ENCODE results near the gene OR4D6. TPM values are rescaled to one million over a fixed set of nuclear protein-coding genes. Genes with fewer than 3 reads are reported as not detected.
A peak's percentile ranks its signal among the peaks of the same experiment; 100 is the strongest.

OR4D6 gene
- polyA plus RNA-seq, 1 donor from 2014 or later, result not detected

- no peaks in the 10 kb centered on the region for H3F3A ChIP-seq (ENCODE audit: insufficient read depth, low read length, poor library complexity, severe bottlenecking)
- no peak overlapping the region for H3K4me2 ChIP-seq (ENCODE audit: low read length)
- H3K9me3 ChIP-seq (ENCODE audit: low read length), result no peaks in the 10 kb centered on the region
- no peak overlapping the region for H2AFZ ChIP-seq (ENCODE audit: low read depth, low read length)
- H3K79me2 ChIP-seq (replicated peaks; ENCODE audit: insufficient read depth, low read length), result no peaks in the 10 kb centered on the region
- H3K27ac ChIP-seq (ENCODE audit: low read length), result no peak overlapping the region
- no peaks in the 10 kb centered on the region for H3K9me2 ChIP-seq (ENCODE audit: insufficient read depth, low read length)
- H4K20me1 ChIP-seq (ENCODE audit: insufficient read depth), result no peaks in the 10 kb centered on the region
- H3K9ac ChIP-seq (ENCODE audit: low read length), result no peak overlapping the region
- no peaks in the 10 kb centered on the region for H3K36me3 ChIP-seq (ENCODE audit: insufficient read depth, low read length)
- no peak for TF ChIP-seq TAF1 (IDR thresholded peaks at IDR 0.05; ENCODE audit: low read depth)
- no peak for TF ChIP-seq SMC3 (conservative IDR thresholded peaks at IDR 0.05; ENCODE audit: poor library complexity)
- no peak for TF ChIP-seq RAD21 (conservative IDR thresholded peaks at IDR 0.05)
- TF ChIP-seq POLR2AphosphoS5 (IDR thresholded peaks at IDR 0.05), result no peak
- TF ChIP-seq EZH2 (IDR thresholded peaks at IDR 0.05; ENCODE audit: borderline replicate concordance, insufficient read depth, low read length, poor library complexity, severe bottlenecking), result no peak
- TF ChIP-seq, protein P1, sequence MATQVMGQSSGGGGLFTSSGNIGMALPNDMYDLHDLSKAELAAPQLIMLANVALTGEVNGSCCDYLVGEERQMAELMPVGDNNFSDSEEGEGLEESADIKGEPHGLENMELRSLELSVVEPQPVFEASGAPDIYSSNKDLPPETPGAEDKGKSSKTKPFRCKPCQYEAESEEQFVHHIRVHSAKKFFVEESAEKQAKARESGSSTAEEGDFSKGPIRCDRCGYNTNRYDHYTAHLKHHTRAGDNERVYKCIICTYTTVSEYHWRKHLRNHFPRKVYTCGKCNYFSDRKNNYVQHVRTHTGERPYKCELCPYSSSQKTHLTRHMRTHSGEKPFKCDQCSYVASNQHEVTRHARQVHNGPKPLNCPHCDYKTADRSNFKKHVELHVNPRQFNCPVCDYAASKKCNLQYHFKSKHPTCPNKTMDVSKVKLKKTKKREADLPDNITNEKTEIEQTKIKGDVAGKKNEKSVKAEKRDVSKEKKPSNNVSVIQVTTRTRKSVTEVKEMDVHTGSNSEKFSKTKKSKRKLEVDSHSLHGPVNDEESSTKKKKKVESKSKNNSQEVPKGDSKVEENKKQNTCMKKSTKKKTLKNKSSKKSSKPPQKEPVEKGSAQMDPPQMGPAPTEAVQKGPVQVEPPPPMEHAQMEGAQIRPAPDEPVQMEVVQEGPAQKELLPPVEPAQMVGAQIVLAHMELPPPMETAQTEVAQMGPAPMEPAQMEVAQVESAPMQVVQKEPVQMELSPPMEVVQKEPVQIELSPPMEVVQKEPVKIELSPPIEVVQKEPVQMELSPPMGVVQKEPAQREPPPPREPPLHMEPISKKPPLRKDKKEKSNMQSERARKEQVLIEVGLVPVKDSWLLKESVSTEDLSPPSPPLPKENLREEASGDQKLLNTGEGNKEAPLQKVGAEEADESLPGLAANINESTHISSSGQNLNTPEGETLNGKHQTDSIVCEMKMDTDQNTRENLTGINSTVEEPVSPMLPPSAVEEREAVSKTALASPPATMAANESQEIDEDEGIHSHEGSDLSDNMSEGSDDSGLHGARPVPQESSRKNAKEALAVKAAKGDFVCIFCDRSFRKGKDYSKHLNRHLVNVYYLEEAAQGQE (IDR thresholded peaks at IDR 0.05; ENCODE audit: borderline replicate concordance), result no peak
- no peak for TF ChIP-seq EP300 (conservative IDR thresholded peaks at IDR 0.05; ENCODE audit: poor library complexity, severe bottlenecking)
- no peak for TF ChIP-seq CTCF (IDR thresholded peaks at IDR 0.05; ENCODE audit: poor library complexity, severe bottlenecking)
- no peak for TF ChIP-seq MXI1 (conservative IDR thresholded peaks at IDR 0.05; ENCODE audit: poor library complexity, severe bottlenecking)
- no peak overlapping the region for H3K4me3 ChIP-seq (ENCODE audit: low read length)
- no peaks in the 10 kb centered on the region for H3K27me3 ChIP-seq (ENCODE audit: insufficient read depth, low read depth, low read length)
Measured at GRCh38 chr11:59427068-59427382, 29.7 kb upstream of the OR4D6 start.

- Histone ChIP-seq H3K9me2 (ENCODE audit: insufficient read depth, low read length) (no peaks in the 10 kb centered on the region), H3K4me3 (ENCODE audit: low read length) (no peak overlapping the region), H3K9ac (ENCODE audit: low read length) (no peak overlapping the region), H3K27ac (ENCODE audit: low read length) (no peak overlapping the region), H3F3A (ENCODE audit: insufficient read depth, low read length, poor library complexity, severe bottlenecking) (no peaks in the 10 kb centered on the region), H3K9me3 (ENCODE audit: low read length) (no peaks in the 10 kb centered on the region), H4K20me1 (ENCODE audit: insufficient read depth) (no peaks in the 10 kb centered on the region), H2AFZ (ENCODE audit: low read depth, low read length) (no peak overlapping the region), H3K79me2 (replicated peaks; ENCODE audit: insufficient read depth, low read length) (no peaks in the 10 kb centered on the region), H3K36me3 (ENCODE audit: insufficient read depth, low read length) (no peaks in the 10 kb centered on the region), H3K4me2 (ENCODE audit: low read length) (no peak overlapping the region), H3K27me3 (ENCODE audit: insufficient read depth, low read depth, low read length) (no peaks in the 10 kb centered on the region)
- TF ChIP-seq RAD21 (conservative IDR thresholded peaks at IDR 0.05) (peak; percentile 69), MXI1 (conservative IDR thresholded peaks at IDR 0.05; ENCODE audit: poor library complexity, severe bottlenecking) (no peak), EP300 (conservative IDR thresholded peaks at IDR 0.05; ENCODE audit: poor library complexity, severe bottlenecking) (no peak), TAF1 (IDR thresholded peaks at IDR 0.05; ENCODE audit: low read depth) (no peak), SMC3 (conservative IDR thresholded peaks at IDR 0.05; ENCODE audit: poor library complexity) (peak; percentile 60), EZH2 (IDR thresholded peaks at IDR 0.05; ENCODE audit: borderline replicate concordance, insufficient read depth, low read length, poor library complexity, severe bottlenecking) (no peak), CTCF (IDR thresholded peaks at IDR 0.05; ENCODE audit: poor library complexity, severe bottlenecking) (peak; percentile 74), POLR2AphosphoS5 (IDR thresholded peaks at IDR 0.05) (no peak)
- TF ChIP-seq, protein P1 (IDR thresholded peaks at IDR 0.05; ENCODE audit: borderline replicate concordance), result no peak
Measured at GRCh38 chr11:59429924-59430516, 26.7 kb upstream of the OR4D6 start.
